NCI-H345 treated with DMSO at 0.1 percent for 48 hours (cell line): ENCODE data around the gene MYO7A.

ENCODE experiments used
- DNase-seq: peaks from one replicate; lab custom pipeline; 2025; ENCODE audit not compliant: unreplicated experiment; lab: John Stamatoyannopoulos, UW

Gene MYO7A

GRCh38 chr11:77197626-77198320 lies 69.7 kb downstream of the MYO7A start:
- DNase-seq: no peak

GRCh38 chr11:77198440-77198849 lies 70.4 kb downstream of the MYO7A start:
- no peak for DNase-seq

- DNase-seq: no peak
Measured at GRCh38 chr11:77199137-77199745, 71.2 kb downstream of the MYO7A start.

GRCh38 chr11:77200351-77201268 lies 72.6 kb downstream of the MYO7A start:
- no peak for DNase-seq

GRCh38 chr11:77201370-77201769 lies 73.3 kb downstream of the MYO7A start:
- no peak for DNase-seq

GRCh38 chr11:77201991-77202841 lies 74.2 kb downstream of the MYO7A start:
- no peak for DNase-seq

- no peak for DNase-seq
Measured at GRCh38 chr11:77202941-77203900, 75.2 kb downstream of the MYO7A start.

- DNase-seq: no peak
Measured at GRCh38 chr11:77203901-77204753, 76.1 kb downstream of the MYO7A start.

- no peak for DNase-seq
Measured at GRCh38 chr11:77204754-77205466, 76.9 kb downstream of the MYO7A start.

GRCh38 chr11:77205467-77206263 lies 77.6 kb downstream of the MYO7A start:
- DNase-seq: no peak

- no peak for DNase-seq
Measured at GRCh38 chr11:77206264-77207018, 78.4 kb downstream of the MYO7A start.

- DNase-seq: no peak
Measured at GRCh38 chr11:77207019-77207485, 79.0 kb downstream of the MYO7A start.

GRCh38 chr11:77207618-77208313 lies 79.7 kb downstream of the MYO7A start:
- DNase-seq: no peak

- DNase-seq: no peak
Measured at GRCh38 chr11:77208535-77208934, 80.5 kb downstream of the MYO7A start.

GRCh38 chr11:77209663-77210062 lies 81.6 kb downstream of the MYO7A start:
- DNase-seq: no peak

- DNase-seq: no peak
Measured at GRCh38 chr11:77211040-77211451, 83.0 kb downstream of the MYO7A start.
